HUDEP-2 (cell line): ENCODE results near the gene RNF31.
"Not testable (repeated sequence)": the region's sequence is repeated elsewhere in the genome, so short reads cannot be mapped to it uniquely, and the experiment has no call there.

Experiments used
- DNase-seq, 76 experiments: peaks; one replicate each; lab custom pipeline; 2025; ENCODE audit not compliant: unreplicated experiment in 76 of 76; lab: John Stamatoyannopoulos, UW

RNF31 gene

DNA sequence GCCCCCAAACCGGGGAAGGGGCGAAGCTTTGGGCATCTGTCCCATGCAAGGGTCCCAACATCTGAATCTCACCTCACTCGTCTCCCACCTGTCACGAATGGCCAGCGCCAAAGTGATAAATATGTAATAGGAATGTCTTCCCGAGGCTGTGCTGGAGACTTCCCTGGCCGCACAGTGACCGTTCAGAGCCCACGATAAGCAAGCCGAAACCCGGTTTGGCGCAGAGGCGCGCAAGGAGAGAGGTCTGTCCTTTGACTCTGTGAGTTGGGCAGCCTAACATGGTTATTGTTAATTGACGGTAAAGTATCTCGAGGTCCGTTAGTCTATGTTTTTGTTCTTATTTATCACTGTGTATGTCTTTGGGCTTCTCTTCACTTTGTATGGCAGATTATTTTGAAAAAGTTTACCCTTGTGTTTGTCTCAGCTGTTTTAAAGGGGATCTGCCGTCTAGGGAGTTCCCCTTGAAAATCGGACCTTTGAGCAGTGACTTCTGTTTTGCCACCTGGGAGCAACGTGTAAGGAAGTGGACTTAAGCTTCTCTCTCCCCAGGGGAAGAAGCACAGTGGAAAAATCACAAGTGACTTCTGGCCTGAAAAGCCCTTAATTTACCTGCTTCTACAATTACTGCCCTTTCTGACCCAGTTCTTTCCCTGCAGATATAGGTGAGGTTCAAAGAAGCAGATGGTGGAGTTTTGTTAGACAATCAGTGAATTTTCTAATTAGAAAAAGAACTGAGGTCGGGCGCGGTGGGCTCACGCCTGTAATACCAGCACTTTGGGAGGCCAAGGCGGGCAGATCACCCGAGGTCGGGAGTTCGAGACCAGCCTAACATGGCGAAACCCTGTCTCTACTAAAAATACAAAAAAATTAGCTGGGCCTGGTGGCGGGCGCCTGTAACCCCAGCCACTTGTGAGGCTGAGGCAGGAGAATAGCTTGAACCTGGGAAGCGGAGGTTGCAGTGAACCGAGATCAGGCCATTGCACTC, 49.1 kb downstream of the RNF31 start:
- DNase-seq = peak in 6 of 76 experiments; percentile 6 to 32 (median 12)

DNA sequence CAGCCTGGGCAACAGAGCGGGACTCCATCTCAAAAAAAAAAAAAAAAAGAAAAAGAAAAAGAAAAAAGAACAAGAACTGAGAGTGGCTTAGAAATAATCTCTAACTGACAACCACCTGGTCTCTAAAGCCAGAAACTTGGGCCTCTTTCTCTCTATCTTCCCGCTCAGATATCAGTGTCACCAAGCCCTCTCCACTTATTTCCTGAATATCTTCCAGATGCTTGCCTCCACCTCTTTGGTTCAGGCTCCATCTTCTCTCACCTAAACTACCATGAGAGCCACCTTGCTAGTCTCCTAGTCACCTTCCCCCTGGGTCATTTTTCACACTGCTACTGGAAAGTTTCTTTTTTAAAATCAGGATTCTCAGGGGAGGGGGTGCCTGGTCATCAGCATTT, 49.8 kb downstream of the RNF31 start:
- DNase-seq = no peak

DNA sequence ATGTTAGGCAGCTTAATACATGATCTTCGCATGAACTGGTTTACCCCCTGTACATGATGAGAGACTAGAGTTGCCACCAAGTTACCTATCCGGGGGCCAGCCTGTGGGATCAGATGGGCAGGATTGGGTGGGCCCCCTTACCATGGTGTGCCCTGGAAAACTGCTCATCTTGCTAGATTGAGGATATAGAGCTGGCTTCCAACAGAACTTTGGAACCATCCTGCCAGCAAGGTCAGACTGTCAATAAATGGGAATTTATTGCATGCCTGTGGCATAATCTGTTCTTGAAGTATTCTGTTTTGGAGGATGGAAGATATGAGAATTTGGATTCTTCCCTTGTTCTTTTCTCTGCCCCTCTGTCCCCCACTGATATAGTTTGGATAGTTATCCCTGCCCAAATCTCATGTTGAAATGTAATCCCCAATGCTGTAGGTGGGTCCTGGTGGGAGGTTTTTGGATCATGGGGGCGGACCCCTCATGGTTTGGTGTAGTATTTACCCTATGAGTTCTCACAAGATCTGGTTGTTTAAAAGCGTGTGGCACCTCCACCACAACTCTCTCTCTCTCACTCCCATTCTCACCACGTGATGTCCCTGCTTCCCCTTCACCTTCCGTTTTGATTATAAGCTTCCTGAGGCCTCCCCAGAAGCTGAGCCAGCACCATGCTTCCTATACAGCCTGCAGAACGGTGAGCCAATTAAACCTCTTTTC, 51.7 kb downstream of the RNF31 start:
- DNase-seq = no peak

DNA sequence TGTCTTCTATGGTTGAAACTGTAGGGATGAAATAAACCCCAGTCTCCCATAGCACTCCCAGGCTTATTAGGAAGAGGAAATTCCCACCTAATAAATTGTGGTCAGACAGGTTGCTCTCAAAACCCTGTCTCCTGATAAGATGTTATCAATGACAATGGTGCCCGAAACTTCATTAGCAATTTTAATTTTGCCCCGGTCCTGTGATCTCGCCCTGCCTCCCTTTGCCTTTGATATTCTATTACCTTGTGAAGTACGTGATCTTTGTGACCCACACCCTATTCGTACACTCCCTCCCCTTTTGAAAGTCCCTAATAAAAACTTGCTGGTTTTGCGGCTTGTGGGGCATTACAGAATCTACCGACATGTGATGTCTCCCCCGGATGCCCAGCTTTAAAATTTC, 55.2 kb downstream of the RNF31 start:
- not testable (repeated sequence) for DNase-seq

DNA sequence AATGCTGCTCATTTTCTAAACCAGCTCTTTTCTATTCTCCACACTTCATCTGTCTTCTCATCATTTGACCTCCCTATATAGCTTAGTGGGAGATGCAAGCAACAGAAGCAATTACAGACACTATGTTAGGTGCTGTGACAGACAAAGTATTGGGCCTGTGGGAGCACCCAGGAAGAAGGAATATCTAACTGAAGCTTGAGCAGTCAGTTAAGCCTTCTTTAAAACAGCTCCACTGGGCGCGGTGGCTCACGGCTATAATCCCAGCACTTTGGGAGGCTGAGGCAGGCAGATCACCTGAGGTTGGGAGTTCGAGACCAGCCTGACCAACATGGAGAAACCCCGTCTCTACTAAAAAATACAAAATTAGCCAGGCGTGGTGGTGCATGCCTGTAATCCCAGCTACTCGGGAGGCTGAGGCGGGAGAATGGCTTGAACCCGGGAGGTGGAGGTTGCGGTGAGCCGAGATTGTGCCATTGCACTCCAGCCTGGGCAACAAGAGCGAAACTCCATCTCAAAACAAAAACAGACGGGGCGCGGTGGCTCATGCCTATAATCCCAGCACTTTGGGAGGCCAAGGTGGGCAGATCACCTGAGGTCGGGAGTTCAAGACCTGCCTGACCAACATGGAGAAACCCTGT, 56.1 kb downstream of the RNF31 start:
- not testable (repeated sequence) for DNase-seq

DNA sequence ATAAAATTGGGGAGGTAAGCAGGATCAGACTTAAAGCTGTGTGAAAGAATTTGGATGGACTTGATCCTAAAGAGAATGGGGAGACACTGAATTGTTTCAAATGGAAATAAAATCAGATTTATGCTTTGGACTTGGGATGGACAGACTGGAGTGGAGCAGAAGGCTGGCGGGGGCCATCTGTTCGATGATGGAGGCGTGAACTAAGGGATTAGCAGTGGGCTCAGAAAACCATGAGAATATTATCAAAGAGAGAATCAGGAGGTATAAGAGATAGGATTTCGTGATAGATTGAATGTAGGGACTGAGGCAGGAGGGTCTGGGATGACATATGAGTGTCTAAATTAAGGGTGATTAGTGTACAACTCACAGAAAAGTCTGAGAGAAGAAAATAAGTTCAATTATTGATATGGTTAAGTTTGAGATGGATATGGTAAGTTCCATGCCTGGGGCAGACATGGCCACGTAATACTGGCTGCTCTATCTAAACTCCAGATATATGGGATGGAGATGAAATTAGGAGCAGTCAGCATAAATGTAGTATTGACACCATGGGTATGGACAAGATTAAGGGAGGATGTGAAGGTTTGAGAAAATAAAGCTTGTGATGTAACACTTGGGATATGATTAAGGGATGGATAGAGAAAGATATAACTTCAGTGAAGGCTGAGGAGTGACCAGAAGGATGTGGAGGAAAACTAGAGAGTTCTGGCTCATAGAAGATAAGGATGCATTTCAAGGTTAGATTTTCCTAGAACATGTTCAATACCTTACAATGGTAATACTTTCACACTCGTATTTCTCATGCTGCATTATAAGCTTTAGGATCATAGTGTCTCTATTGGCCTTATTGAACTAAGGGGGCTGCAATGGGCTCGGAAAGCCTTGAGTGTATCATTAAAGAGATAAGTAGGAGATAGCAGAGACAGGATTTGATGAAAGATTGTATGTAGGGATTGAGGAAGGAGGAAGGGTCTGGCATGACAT, 57.2 kb downstream of the RNF31 start:
- DNase-seq = no peak

DNA sequence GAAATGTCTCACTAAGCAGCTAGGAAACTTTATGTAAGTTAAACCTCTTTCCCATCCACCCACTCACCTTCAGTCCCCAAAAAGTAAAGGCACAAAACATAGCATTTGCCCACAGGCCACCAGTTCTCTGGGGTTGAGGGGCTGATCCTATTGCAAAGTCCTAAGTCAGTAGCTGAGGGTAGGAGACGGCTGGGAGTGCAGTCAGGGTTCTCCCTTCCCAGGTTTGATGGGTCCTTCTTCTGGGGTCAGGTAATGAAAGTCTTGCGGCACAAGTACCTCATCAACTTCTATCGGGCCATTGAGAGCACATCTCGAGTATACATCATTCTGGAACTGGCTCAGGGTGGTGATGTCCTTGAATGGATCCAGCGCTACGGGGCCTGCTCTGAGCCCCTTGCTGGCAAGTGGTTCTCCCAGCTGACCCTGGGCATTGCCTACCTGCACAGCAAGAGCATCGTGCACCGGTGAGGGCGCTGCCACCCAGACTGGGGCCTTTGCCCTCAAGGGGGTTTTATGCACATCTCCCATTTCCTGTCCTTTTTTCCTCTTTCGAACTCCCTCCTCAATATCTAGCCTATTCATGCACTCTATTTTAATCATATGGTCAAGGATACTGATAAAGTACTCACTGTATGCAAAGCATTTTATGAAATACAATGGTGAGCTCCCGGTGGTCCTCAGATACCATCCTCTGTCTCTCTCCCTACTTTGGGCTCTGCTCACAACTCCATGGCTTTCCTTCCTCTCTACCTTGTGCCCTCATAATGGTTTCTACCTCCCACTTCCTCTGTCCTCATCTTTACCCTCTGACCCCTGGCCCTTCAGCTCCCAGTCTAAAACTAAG, 59.2 kb downstream of the RNF31 start:
- no peak for DNase-seq

DNA sequence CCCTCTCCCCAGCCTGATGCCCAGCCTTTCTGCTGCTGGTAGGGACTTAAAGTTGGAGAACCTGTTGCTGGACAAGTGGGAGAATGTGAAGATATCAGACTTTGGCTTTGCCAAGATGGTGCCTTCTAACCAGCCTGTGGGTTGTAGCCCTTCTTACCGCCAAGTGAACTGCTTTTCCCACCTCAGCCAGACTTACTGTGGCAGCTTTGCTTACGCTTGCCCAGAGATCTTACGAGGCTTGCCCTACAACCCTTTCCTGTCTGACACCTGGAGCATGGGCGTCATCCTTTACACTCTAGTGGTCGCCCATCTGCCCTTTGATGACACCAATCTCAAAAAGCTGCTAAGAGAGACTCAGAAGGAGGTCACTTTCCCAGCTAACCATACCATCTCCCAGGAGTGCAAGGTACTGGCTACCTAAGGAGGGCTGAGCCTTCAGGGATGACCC, 59.8 kb downstream of the RNF31 start:
- no peak for DNase-seq

DNA sequence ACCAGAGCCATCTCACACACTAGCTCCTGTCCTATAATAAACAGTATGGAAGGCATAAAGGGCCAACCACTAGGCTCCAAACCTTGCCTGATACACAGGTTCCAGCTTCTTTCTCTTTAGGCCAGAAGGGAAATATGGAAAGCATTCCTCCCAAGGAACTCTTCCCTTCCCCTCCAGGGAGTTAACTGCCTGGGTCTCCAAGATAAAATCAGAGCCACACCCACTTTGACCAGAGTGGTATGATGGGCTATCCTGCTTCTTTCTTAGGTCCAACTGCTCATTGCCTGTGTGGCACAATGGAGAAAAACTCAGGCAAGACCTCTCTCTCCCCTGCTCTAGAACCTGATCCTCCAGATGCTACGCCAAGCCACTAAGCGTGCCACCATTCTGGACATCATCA, 60.3 kb downstream of the RNF31 start:
- DNase-seq = no peak
